Tibial artery (tissue), 4 donors: ENCODE results near the gene VAMP3.
A peak's percentile ranks its signal among the peaks of the same experiment; 100 is the strongest.

Source experiments
- DNase-seq, 2 donors: peaks; one replicate each; pipeline ENCODE4 v3.0.0-alpha.2; 2019
- H3K27ac ChIP-seq, 2 donors: fragments of 200-600 bp; sonication (generic) in 1 of 2; 1 replicate in 1 of 2; 2 replicates in 1 of 2; pipeline ENCODE4 v1.5.1; 2018 to 2019; ENCODE audit warnings: mild to moderate bottlenecking in 1 of 2
- H3K27me3 ChIP-seq, 2 donors: fragments of 200-600 bp; sonication (generic) in 1 of 2; one replicate each; pipeline versions ENCODE4 v1.5.1 to v1.6.0; 2016 to 2019
- H3K36me3 ChIP-seq, 3 donors: fragments of 200-600 bp; sonication (generic) in 2 of 3; one replicate each; pipeline ENCODE4 v1.5.1; 2016 to 2019; ENCODE audit warnings: mild to moderate bottlenecking in 2 of 3
- H3K4me1 ChIP-seq, 4 donors: fragments of 200-600 bp; sonication (generic) in 2 of 4; 1 replicate in 3 of 4; 2 replicates in 1 of 4; pipeline ENCODE4 v1.5.1; 2016 to 2019
- H3K4me3 ChIP-seq, 2 donors: fragments of 200-600 bp; sonication (generic) in 1 of 2; 1 replicate in 1 of 2; 2 replicates in 1 of 2; pipeline ENCODE4 v1.5.1; 2018 to 2019; ENCODE audit warnings: mild to moderate bottlenecking in 2 of 2
- H3K9me3 ChIP-seq, 3 donors: fragments of 200-600 bp; sonication (generic) in 1 of 3; one replicate each; pipeline ENCODE4 v1.5.1; 2016 to 2019
- intact Hi-C: fragments of 100-400 bp; cut with DNase I; formaldehyde crosslinking; loops from one replicate; pipeline ENCODE4 v1.15.0; 2023; ENCODE audit warnings: low total_unique reads
- TF ChIP-seq, protein P1 (sequence below), 2 experiments: fragments of 200-600 bp in 1 of 2; fragments of 450-650 bp in 1 of 2; IDR thresholded peaks; one replicate each; pipeline ENCODE4 v1.5.1; 2017 to 2019; ENCODE audit warnings: antibody characterized with exemption in 2 of 2, mild to moderate bottlenecking in 1 of 2, moderate library complexity in 1 of 2

The VAMP3 gene

GRCh38 chr1:7745783-7746182, 25.3 kb upstream of the VAMP3 start:
- DNase-seq, result no peak
- H3K27ac ChIP-seq, result no peak overlapping the region
- H3K36me3 ChIP-seq, result peaks cover 0 to 7% (median 4%) of the 10 kb centered on the region in 3 donors
- no peaks in the 10 kb centered on the region for H3K27me3 ChIP-seq
- intact Hi-C loops, result no loop called here
- no peak overlapping the region for H3K4me3 ChIP-seq
- TF ChIP-seq, protein P1, sequence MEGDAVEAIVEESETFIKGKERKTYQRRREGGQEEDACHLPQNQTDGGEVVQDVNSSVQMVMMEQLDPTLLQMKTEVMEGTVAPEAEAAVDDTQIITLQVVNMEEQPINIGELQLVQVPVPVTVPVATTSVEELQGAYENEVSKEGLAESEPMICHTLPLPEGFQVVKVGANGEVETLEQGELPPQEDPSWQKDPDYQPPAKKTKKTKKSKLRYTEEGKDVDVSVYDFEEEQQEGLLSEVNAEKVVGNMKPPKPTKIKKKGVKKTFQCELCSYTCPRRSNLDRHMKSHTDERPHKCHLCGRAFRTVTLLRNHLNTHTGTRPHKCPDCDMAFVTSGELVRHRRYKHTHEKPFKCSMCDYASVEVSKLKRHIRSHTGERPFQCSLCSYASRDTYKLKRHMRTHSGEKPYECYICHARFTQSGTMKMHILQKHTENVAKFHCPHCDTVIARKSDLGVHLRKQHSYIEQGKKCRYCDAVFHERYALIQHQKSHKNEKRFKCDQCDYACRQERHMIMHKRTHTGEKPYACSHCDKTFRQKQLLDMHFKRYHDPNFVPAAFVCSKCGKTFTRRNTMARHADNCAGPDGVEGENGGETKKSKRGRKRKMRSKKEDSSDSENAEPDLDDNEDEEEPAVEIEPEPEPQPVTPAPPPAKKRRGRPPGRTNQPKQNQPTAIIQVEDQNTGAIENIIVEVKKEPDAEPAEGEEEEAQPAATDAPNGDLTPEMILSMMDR (IDR thresholded peaks at IDR 0.05), result no peak
- H3K4me1 ChIP-seq, result no peaks in the 10 kb centered on the region
- H3K9me3 ChIP-seq, result no peaks in the 10 kb centered on the region

- TF ChIP-seq, protein P1 (IDR thresholded peaks at IDR 0.05), result no peak
Observed at GRCh38 chr1:7747605-7748004, 23.5 kb upstream of the VAMP3 start.

DNA sequence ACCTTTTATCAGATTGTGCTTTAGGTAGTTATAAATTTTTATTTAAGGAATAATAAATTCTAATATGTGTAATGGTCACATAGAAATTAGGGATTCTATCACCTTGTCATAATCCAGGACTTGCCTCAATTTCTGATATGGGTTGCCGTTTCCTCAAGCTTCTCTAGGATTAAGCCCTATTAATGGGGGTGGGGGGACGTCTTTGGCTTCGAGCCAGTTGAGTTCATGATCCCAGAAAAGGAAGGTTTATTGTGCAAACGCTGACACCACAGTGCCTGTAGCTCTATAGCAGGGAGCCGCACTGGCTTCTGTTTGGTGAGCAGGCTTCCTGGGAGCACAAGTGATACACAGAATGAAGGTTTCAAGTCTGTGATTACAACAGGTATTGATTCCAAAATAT, 22.0 kb upstream of the VAMP3 start:
- no peak overlapping the region for H3K27ac ChIP-seq
- DNase-seq, result no peak
- no peaks in the 10 kb centered on the region for H3K9me3 ChIP-seq
- H3K4me1 ChIP-seq, result peaks cover 0 to 2% (median 0%) of the 10 kb centered on the region in 4 donors
- TF ChIP-seq, protein P1 (IDR thresholded peaks at IDR 0.05), result no peak
- intact Hi-C loops, result loop anchor here (2.0 kb wide), 1 partner anchor 80 kb away; no protein-coding TSS in a partner anchor
- no peak overlapping the region for H3K4me3 ChIP-seq
- H3K27me3 ChIP-seq, result no peaks in the 10 kb centered on the region
- H3K36me3 ChIP-seq, result peaks cover 0 to 7% (median 4%) of the 10 kb centered on the region in 3 donors

More at GRCh38 chr1:7747605-7748004, 23.5 kb upstream of the VAMP3 start:
- no peak for DNase-seq
- Histone ChIP-seq H3K27me3 (no peaks in the 10 kb centered on the region), H3K4me3 (no peak overlapping the region), H3K4me1 (no peaks in the 10 kb centered on the region), H3K9me3 (no peaks in the 10 kb centered on the region), H3K36me3 (peaks cover 0 to 7% (median 4%) of the 10 kb centered on the region in 3 donors), H3K27ac (no peak overlapping the region)
- intact Hi-C loops, result loop anchor here (2.0 kb wide), 1 partner anchor 79 kb away; no protein-coding TSS in a partner anchor

GRCh38 chr1:7751174-7751573, 19.9 kb upstream of the VAMP3 start:
- TF ChIP-seq, protein P1 (IDR thresholded peaks at IDR 0.05), result no peak
- H3K4me3 ChIP-seq, result no peak overlapping the region
- H3K9me3 ChIP-seq, result no peaks in the 10 kb centered on the region
- no peak for DNase-seq
- intact Hi-C loops, result no loop called here
- peaks cover 0 to 7% (median 0%) of the 10 kb centered on the region in 3 donors for H3K36me3 ChIP-seq
- no peaks in the 10 kb centered on the region for H3K27me3 ChIP-seq
- no peak overlapping the region for H3K27ac ChIP-seq
- peaks cover 0 to 2% (median 0%) of the 10 kb centered on the region in 4 donors for H3K4me1 ChIP-seq

- Histone ChIP-seq H3K36me3 (peaks cover 0 to 6% (median 0%) of the 10 kb centered on the region in 3 donors), H3K4me3 (peak overlapping the region; percentile 17 to 45), H3K27ac (no peak overlapping the region), H3K4me1 (peaks cover 0 to 2% (median 0%) of the 10 kb centered on the region in 4 donors), H3K9me3 (no peaks in the 10 kb centered on the region), H3K27me3 (no peaks in the 10 kb centered on the region)
- peak in 1 of 2 donors; percentile 69 for DNase-seq
- intact Hi-C loops, result loop anchor here (1.0 kb wide), 1 partner anchor 82 kb away; no protein-coding TSS in a partner anchor
- TF ChIP-seq, protein P1 (IDR thresholded peaks at IDR 0.05), result peak; percentile 78 to 86
Observed at GRCh38 chr1:7752512-7753417, 18.3 kb upstream of the VAMP3 start.
